ENCODE data around the gene NTHL1. TPM values are rescaled to one million over a fixed set of nuclear protein-coding genes. Genes with fewer than 3 reads are reported as not detected.

NTHL1 gene
- total RNA-seq, 1 experiment from 2014 or later = 93.3 TPM

GRCh38 chr16:2009791-2010510 lies 37.7 kb downstream of the NTHL1 start, which contains the start of gene ZNF598 (continued):
- TF ChIP-seq ZNF138 (CRISPR knock-in tag; conservative IDR thresholded peaks at IDR 0.05) (no peak), PRDM15 (CRISPR knock-in tag; IDR thresholded peaks at IDR 0.05) (no peak), SMAD4 (CRISPR knock-in tag; IDR thresholded peaks at IDR 0.05) (no peak), PREB (CRISPR knock-in tag; IDR thresholded peaks at IDR 0.05; ENCODE audit: borderline replicate concordance) (no peak), ZNF532 (CRISPR knock-in tag; IDR thresholded peaks at IDR 0.05; ENCODE audit: borderline replicate concordance) (no peak), MAX (CRISPR knock-in tag; IDR thresholded peaks at IDR 0.05) (peak; percentile 92), GABPB1 (CRISPR knock-in tag; IDR thresholded peaks at IDR 0.05) (peak; percentile 48; the same call in 1 of the 2 replicates), EMX1 (CRISPR knock-in tag; IDR thresholded peaks at IDR 0.05) (no peak), PRRX2 (CRISPR knock-in tag; IDR thresholded peaks at IDR 0.05) (no peak), NR1H2 (CRISPR knock-in tag; IDR thresholded peaks at IDR 0.05) (no peak), TCF7 (CRISPR knock-in tag; IDR thresholded peaks at IDR 0.05; ENCODE audit: low read depth) (no peak), ZNF425 (CRISPR knock-in tag; conservative IDR thresholded peaks at IDR 0.05) (no peak), CBFB (CRISPR knock-in tag; IDR thresholded peaks at IDR 0.05; ENCODE audit: low read depth) (no peak), ZNF121 (CRISPR knock-in tag; IDR thresholded peaks at IDR 0.05) (no peak), OVOL2 (CRISPR knock-in tag; IDR thresholded peaks at IDR 0.05; ENCODE audit: borderline replicate concordance) (no peak), ZNF281 (CRISPR knock-in tag; IDR thresholded peaks at IDR 0.05) (no peak), ATF3 (CRISPR knock-in tag; conservative IDR thresholded peaks at IDR 0.05) (no peak), FOXJ3 (CRISPR knock-in tag; IDR thresholded peaks at IDR 0.05; ENCODE audit: borderline replicate concordance) (no peak), CREM (CRISPR knock-in tag; IDR thresholded peaks at IDR 0.05) (0 out of 2 replicates have a peak, but pooled peaks have one; percentile 38), ZBTB21 (CRISPR knock-in tag; IDR thresholded peaks at IDR 0.05; ENCODE audit: borderline replicate concordance) (no peak), TEAD4 (CRISPR knock-in tag; IDR thresholded peaks at IDR 0.05) (0 out of 2 replicates have a peak, but pooled peaks have one; percentile 16), RORB (CRISPR knock-in tag; IDR thresholded peaks at IDR 0.05) (no peak), HMGA2 (CRISPR knock-in tag; IDR thresholded peaks at IDR 0.05) (no peak), ZNF317 (CRISPR knock-in tag; IDR thresholded peaks at IDR 0.05; ENCODE audit: borderline replicate concordance, low read depth) (no peak), FOXP1 (CRISPR knock-in tag; IDR thresholded peaks at IDR 0.05; ENCODE audit: borderline replicate concordance) (peak; percentile 16; the same call in 1 of the 2 replicates)
